Measurements from ENCODE around the gene YIF1B. TPM values are rescaled to one million over a fixed set of nuclear protein-coding genes. Genes with fewer than 3 reads are reported as not detected.

YIF1B gene
- total and polyA plus RNA-seq, 7 experiments from 2014 or later: 26.1 to 84.7 (median 38.2) TPM

DNA sequence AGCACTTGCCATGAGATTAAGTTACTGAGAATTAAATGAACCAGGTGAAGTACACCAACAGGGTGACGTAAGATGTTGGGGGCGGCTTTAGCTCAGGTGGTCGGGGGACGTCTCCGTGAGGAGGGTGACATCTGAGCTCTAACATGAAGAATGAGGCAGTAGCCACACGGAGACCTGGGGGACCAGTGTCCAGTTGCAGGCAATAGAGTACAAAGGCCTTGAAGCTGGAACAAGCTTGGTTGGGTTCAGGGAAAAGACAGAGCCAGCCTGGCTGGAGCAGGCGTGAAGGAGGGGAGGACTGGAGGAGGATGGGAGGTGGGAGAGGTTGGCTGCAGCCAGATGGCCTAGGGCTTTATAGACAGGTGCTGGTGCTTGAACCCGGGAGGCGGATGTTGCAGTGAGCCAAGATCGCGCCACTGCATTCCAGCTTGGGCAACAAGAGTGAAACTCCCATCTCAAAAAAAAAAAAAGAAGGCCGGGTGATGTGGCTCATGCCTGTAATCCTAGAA, 49.8 kb downstream of the YIF1B start:
- peaks cover 0 to 6% (median 0%) of the 10 kb centered on the region in 5 donors for H3K36me3 Mint-ChIP-seq
- intact Hi-C loops (cut with micrococcal nuclease): no loop called here
- POLR2A ChIA-PET: interaction anchor here (0.6 to 1.4 kb wide), 3 partner anchors 11 to 1590 kb away, joined by 3 to 5 read pairs (median 3); partner anchors contain the start of gene PSMD8
- ATAC-seq (no peak), DNase-seq (no peak)
- no peaks in the 10 kb centered on the region for H3K27me3 Mint-ChIP-seq
- H3K4me3 ChIP-seq (ENCODE audit: low read length): no peak overlapping the region
- H3K27ac Mint-ChIP-seq: peak overlapping the region in 8 of 9 donors; percentile 81 to 90 (median 84)
- peaks cover 4 to 10% of the 10 kb centered on the region in 2 donors for H3K4me1 ChIP-seq (ENCODE audit: control insufficient read depth in 2 of 2, insufficient read depth in 2 of 2, low read length in 2 of 2)
- H3K4me3 Mint-ChIP-seq: peak overlapping the region; percentile 18 to 93 (median 89)
- H3K4me1 Mint-ChIP-seq: peaks cover 17 to 51% (median 39%) of the 10 kb centered on the region in 7 donors
- CTCF ChIA-PET: interaction anchor here (0.5 to 1.5 kb wide), 3 partner anchors 10 to 473 kb away, joined by 3 to 4 read pairs (median 3); no protein-coding TSS in a partner anchor
- peaks cover 0 to 3% (median 0%) of the 10 kb centered on the region in 11 donors for H3K9me3 Mint-ChIP-seq
- no peaks in the 10 kb centered on the region for H3K9me3 ChIP-seq (ENCODE audit: control insufficient read depth in 2 of 3, low read length in 3 of 3)
- no peaks in the 10 kb centered on the region for H3K27me3 ChIP-seq (ENCODE audit: control insufficient read depth in 2 of 2, insufficient read depth in 2 of 2, low read length in 2 of 2)
- H3K36me3 ChIP-seq (ENCODE audit: control insufficient read depth in 2 of 3, insufficient read depth in 3 of 3, low read length in 3 of 3): no peaks in the 10 kb centered on the region
- H3K27ac ChIP-seq (ENCODE audit: low read depth, low read length): peak overlapping the region; percentile 77

DNA sequence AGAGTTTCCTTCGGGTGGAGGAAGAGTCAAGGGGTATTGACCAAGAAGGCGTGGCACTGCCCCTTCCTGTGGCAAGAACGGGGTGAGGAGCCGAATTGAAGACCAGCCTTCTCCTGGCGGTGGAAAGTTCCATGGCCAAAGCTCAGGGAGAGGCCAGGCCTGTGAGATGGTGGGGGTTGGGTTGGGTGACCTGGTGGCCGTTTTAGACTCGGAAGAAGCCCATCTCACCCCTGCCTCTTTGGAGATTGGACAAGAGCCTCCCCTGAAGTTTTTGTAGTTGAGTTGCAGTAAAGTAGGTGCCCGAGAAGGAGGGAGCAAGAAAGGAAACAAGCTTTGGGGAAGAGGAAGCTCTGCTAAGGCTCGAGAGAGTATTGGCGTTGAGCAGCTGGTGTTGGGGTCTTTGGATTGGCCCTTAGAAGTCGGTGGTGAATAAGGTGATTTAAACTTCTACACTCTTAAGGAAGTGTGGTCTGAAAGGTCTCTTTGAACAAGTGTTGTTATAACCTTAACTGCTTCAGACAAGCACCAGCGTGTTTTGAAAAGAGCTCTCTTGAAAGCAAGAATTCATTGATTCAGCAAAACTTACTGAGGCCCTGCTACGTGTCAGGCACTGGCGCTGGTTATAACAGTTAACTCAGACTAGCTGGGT, 50.4 kb downstream of the YIF1B start:
- H3K4me3 ChIP-seq (ENCODE audit: low read length): peak overlapping the region; percentile 77
- H3K4me1 ChIP-seq (ENCODE audit: control insufficient read depth in 2 of 2, insufficient read depth in 2 of 2, low read length in 2 of 2): peaks cover 4 to 10% of the 10 kb centered on the region in 2 donors
- Mint-ChIP-seq H3K4me1 (peaks cover 17 to 49% (median 39%) of the 10 kb centered on the region in 7 donors), H3K9me3 (peaks cover 0 to 3% (median 0%) of the 10 kb centered on the region in 11 donors), H3K4me3 (peak overlapping the region; percentile 81 to 93 (median 89)), H3K36me3 (peaks cover 0 to 6% (median 0%) of the 10 kb centered on the region in 5 donors), H3K27ac (peak overlapping the region; percentile 81 to 93 (median 84)), H3K27me3 (no peaks in the 10 kb centered on the region)
- no peaks in the 10 kb centered on the region for H3K36me3 ChIP-seq (ENCODE audit: control insufficient read depth in 2 of 3, insufficient read depth in 3 of 3, low read length in 3 of 3)
- intact Hi-C loops (cut with micrococcal nuclease): no loop called here
- ATAC-seq (no peak), DNase-seq (peak in 4 of 9 donors; percentile 11 to 33 (median 30))
- ChIA-PET CTCF (interaction anchor here (0.5 to 1.5 kb wide), 3 partner anchors 11 to 473 kb away, joined by 3 to 4 read pairs (median 3); no protein-coding TSS in a partner anchor), POLR2A (interaction anchor here (0.6 to 1.4 kb wide), 5 partner anchors 10 to 281 kb away, joined by 3 to 6 read pairs (median 3); partner anchors contain the start of gene PSMD8)
- H3K27ac ChIP-seq (ENCODE audit: low read depth, low read length): peak overlapping the region; percentile 77
- H3K9me3 ChIP-seq (ENCODE audit: control insufficient read depth in 2 of 3, low read length in 3 of 3): no peaks in the 10 kb centered on the region
- no peaks in the 10 kb centered on the region for H3K27me3 ChIP-seq (ENCODE audit: control insufficient read depth in 2 of 2, insufficient read depth in 2 of 2, low read length in 2 of 2)

GRCh38 chr19:38264486-38265212, 51.1 kb downstream of the YIF1B start, which contains the start of gene SPINT2:
Gene SPINT2 (plus strand): TSS chr19:38264573. CDS start chr19:38264893, 320 bp downstream.
- Histone ChIP-seq H3K4me3 (ENCODE audit: low read length) (peak within 1 kb of the TSS; percentile 77), H3K27me3 (ENCODE audit: control insufficient read depth in 2 of 2, insufficient read depth in 2 of 2, low read length in 2 of 2) (no peaks in the 10 kb centered on the region), H3K27ac (ENCODE audit: low read depth, low read length) (peak within 1 kb of the TSS; percentile 77), H3K36me3 (ENCODE audit: control insufficient read depth in 2 of 3, insufficient read depth in 3 of 3, low read length in 3 of 3) (no peaks in the 10 kb centered on the region), H3K4me1 (ENCODE audit: control insufficient read depth in 2 of 2, insufficient read depth in 2 of 2, low read length in 2 of 2) (peaks cover 4 to 10% of the 10 kb centered on the region in 2 donors), H3K9me3 (ENCODE audit: control insufficient read depth in 2 of 3, low read length in 3 of 3) (no peaks in the 10 kb centered on the region)
- Mint-ChIP-seq H3K27ac (peak within 1 kb of the TSS; percentile 81 to 93 (median 84)), H3K4me1 (peaks cover 17 to 44% (median 39%) of the 10 kb centered on the region in 7 donors), H3K9me3 (peaks cover 0 to 3% (median 0%) of the 10 kb centered on the region in 11 donors), H3K27me3 (no peaks in the 10 kb centered on the region), H3K4me3 (peak within 1 kb of the TSS; percentile 81 to 93 (median 89)), H3K36me3 (no peaks in the 10 kb centered on the region)
- CTCF ChIA-PET: interaction anchor here (1.4 to 1.5 kb wide), 2 partner anchors 11 to 366 kb away, joined by 3 to 4 read pairs; no protein-coding TSS in a partner anchor
- DNase-seq (peak in 2 of 9 donors; percentile 43 to 54), ATAC-seq (peak; percentile 50)
- intact Hi-C loops (cut with micrococcal nuclease): loop anchor here (1.0 kb wide), 5 partner anchors 8 to 383 kb away; partner anchors contain the start of genes CATSPERG (in 2 of the 2), ACTN4 (in 1 of the 2), PPP1R14A (in 1 of the 2) and PSMD8 (in 1 of the 2)
- POLR2A ChIA-PET: interaction anchor here (0.6 to 1.4 kb wide), 4 partner anchors 52 to 170 kb away, joined by 3 to 4 read pairs (median 3); partner anchors contain the start of gene PSMD8

DNA sequence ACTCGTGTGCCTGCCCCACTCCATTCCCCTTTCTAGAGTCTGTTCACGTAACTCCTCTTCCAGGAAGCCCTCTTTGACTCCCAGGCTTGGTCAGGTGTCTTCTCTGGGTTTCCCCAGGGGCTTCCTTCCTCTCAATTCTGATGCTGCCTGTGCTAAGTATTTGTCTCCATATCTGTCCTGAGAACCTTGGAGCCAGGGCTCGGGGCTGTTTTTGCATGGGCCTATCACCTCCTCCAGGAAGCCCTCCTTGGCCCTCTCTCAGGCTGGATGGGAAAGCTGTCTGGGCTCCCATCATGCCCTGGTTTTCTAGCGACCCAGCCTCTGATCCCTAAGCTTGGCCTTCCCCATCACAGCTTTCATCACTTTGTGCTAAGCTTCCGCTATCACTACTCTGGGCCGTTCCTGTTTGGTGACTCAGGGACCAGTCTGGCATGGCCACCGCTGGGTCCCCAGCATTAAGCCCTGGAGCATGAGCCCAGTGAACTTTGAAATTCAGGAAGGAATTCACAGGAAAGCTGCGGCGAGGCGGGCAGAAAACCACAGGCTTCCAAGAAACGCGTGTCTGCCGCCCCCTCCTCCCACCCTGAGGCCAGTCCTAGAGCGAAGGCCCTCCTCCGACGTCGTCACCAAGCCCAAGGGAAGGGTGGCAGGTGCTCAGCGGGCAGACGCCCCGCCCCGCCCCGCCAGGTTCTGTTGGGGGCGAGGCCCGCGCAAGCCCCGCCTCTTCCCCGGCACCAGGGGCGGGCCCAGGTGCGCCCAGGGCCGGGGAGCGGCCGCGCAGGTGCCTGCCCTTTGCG, 51.9 kb downstream of the YIF1B start:
- peak overlapping the region; percentile 81 to 93 (median 88) for H3K4me3 Mint-ChIP-seq
- H3K9me3 Mint-ChIP-seq: peaks cover 0 to 3% (median 0%) of the 10 kb centered on the region in 11 donors
- H3K27me3 Mint-ChIP-seq: peaks cover 0 to 5% (median 2%) of the 10 kb centered on the region in 5 donors
- peaks cover 0 to 3% (median 0%) of the 10 kb centered on the region in 5 donors for H3K36me3 Mint-ChIP-seq
- no peaks in the 10 kb centered on the region for H3K27me3 ChIP-seq (ENCODE audit: control insufficient read depth in 2 of 2, insufficient read depth in 2 of 2, low read length in 2 of 2)
- peaks cover 17 to 44% (median 39%) of the 10 kb centered on the region in 7 donors for H3K4me1 Mint-ChIP-seq
- H3K27ac ChIP-seq (ENCODE audit: low read depth, low read length): peak overlapping the region; percentile 77
- H3K36me3 ChIP-seq (ENCODE audit: control insufficient read depth in 2 of 3, insufficient read depth in 3 of 3, low read length in 3 of 3): no peaks in the 10 kb centered on the region
- ChIA-PET CTCF (interaction anchor here (1.4 kb wide), 1 partner anchor 365 kb away, joined by 3 read pairs; no protein-coding TSS in a partner anchor), POLR2A (interaction anchor here (0.6 to 1.4 kb wide), 4 partner anchors 25 to 110 kb away, joined by 3 to 4 read pairs (median 3); partner anchors contain the start of gene PSMD8)
- ATAC-seq (peak; percentile 93), DNase-seq (peak; percentile 71 to 89 (median 80))
- H3K4me1 ChIP-seq (ENCODE audit: control insufficient read depth in 2 of 2, insufficient read depth in 2 of 2, low read length in 2 of 2): peaks cover 4 to 10% of the 10 kb centered on the region in 2 donors
- no peaks in the 10 kb centered on the region for H3K9me3 ChIP-seq (ENCODE audit: control insufficient read depth in 2 of 3, low read length in 3 of 3)
- peak overlapping the region in 8 of 9 donors; percentile 52 to 93 (median 70) for H3K27ac Mint-ChIP-seq
- intact Hi-C loops (cut with micrococcal nuclease): loop anchor here (1.0 kb wide), 5 partner anchors 8 to 383 kb away; partner anchors contain the start of genes CATSPERG (in 2 of the 2), ACTN4 (in 1 of the 2), PPP1R14A (in 1 of the 2) and PSMD8 (in 1 of the 2)
- H3K4me3 ChIP-seq (ENCODE audit: low read length): peak overlapping the region; percentile 77

GRCh38 chr19:38262585-38263268, 53.0 kb downstream of the YIF1B start:
- Mint-ChIP-seq H3K4me3 (peak overlapping the region in 5 of 10 donors; percentile 23 to 86 (median 63)), H3K27ac (peak overlapping the region in 3 of 9 donors; percentile 45 to 72 (median 50)), H3K27me3 (peaks cover 2 to 9% (median 5%) of the 10 kb centered on the region in 5 donors), H3K36me3 (peaks cover 0 to 3% (median 0%) of the 10 kb centered on the region in 5 donors), H3K9me3 (peaks cover 0 to 3% (median 0%) of the 10 kb centered on the region in 11 donors), H3K4me1 (peaks cover 17 to 37% (median 34%) of the 10 kb centered on the region in 7 donors)
- intact Hi-C loops (cut with micrococcal nuclease): no loop called here
- DNase-seq (no peak), ATAC-seq (no peak)
- Histone ChIP-seq H3K4me3 (ENCODE audit: low read length) (no peak overlapping the region), H3K27ac (ENCODE audit: low read depth, low read length) (no peak overlapping the region), H3K36me3 (ENCODE audit: control insufficient read depth in 2 of 3, insufficient read depth in 3 of 3, low read length in 3 of 3) (no peaks in the 10 kb centered on the region), H3K4me1 (ENCODE audit: control insufficient read depth in 2 of 2, insufficient read depth in 2 of 2, low read length in 2 of 2) (peaks cover 4 to 10% of the 10 kb centered on the region in 2 donors), H3K9me3 (ENCODE audit: control insufficient read depth in 2 of 3, low read length in 3 of 3) (no peaks in the 10 kb centered on the region), H3K27me3 (ENCODE audit: control insufficient read depth in 2 of 2, insufficient read depth in 2 of 2, low read length in 2 of 2) (no peaks in the 10 kb centered on the region)
- ChIA-PET CTCF (no interaction called here), POLR2A (interaction anchor here (0.7 kb wide), 1 partner anchor 530 kb away, joined by 3 read pairs; no protein-coding TSS in a partner anchor)
